Kidney (tissue), 14 donors: ENCODE data around the gene ADH6. TPM values are rescaled to one million over a fixed set of nuclear protein-coding genes. Genes with fewer than 3 reads are reported as not detected.
"Not testable (repeated sequence)": the region's sequence is repeated elsewhere in the genome, so short reads cannot be mapped to it uniquely, and the experiment has no call there.

Source experiments
- DNase-seq, 5 donors: peaks; one replicate each; pipeline ENCODE4 v3.0.0-alpha.2; 2013 to 2020
- FAIRE-seq: peaks from 2 replicates; lab custom pipeline; 2012; peaks lifted over from hg19 to GRCh38; lab: Jason Lieb, UNC
- H3K27ac ChIP-seq, 2 donors: one replicate each; pipeline ENCODE4 v1.7.0; 2013; ENCODE audit warnings: low read depth in 2 of 2, low read length in 2 of 2, inconsistent platforms in 1 of 2
- H3K27me3 ChIP-seq: one replicate; pipeline ENCODE4 v1.7.1; 2013; ENCODE audit warnings: low read length, inconsistent platforms; ENCODE audit not compliant: control insufficient read depth, insufficient read depth
- H3K36me3 ChIP-seq, 3 donors: one replicate each; pipeline versions ENCODE4 v1.7.0 to v1.7.1; 2013; ENCODE audit warnings: low read length in 3 of 3, control low read depth in 1 of 3, inconsistent platforms in 1 of 3; ENCODE audit not compliant: insufficient read depth in 3 of 3, control insufficient read depth in 2 of 3
- H3K4me1 ChIP-seq, 3 donors: one replicate each; pipeline versions ENCODE4 v1.7.0 to v1.7.1; 2013; ENCODE audit warnings: low read length in 3 of 3, inconsistent platforms in 1 of 3, low read depth in 1 of 3; ENCODE audit not compliant: control insufficient read depth in 2 of 3, insufficient read depth in 2 of 3
- H3K4me3 ChIP-seq, 3 donors: one replicate each; pipeline versions ENCODE4 v1.7.0 to v1.8.1; 2013; ENCODE audit warnings: low read length in 3 of 3, control low read depth in 1 of 3, inconsistent platforms in 1 of 3
- H3K9ac ChIP-seq, 3 donors: one replicate each; pipeline versions ENCODE4 v1.7.0 to v1.7.1; 2013; ENCODE audit warnings: low read length in 3 of 3, control low read depth in 1 of 3, inconsistent platforms in 1 of 3
- H3K9me3 ChIP-seq, 3 donors: one replicate each; pipeline versions ENCODE4 v1.7.0 to v1.7.1; 2013; ENCODE audit warnings: low read length in 3 of 3, control low read depth in 1 of 3, inconsistent platforms in 1 of 3; ENCODE audit not compliant: control insufficient read depth in 2 of 3, insufficient read depth in 1 of 3
- CTCF ChIP-seq: IDR thresholded peaks from 3 replicates; pipeline ENCODE4 v1.5.1; 2012; ENCODE audit warnings: mild to moderate bottlenecking, moderate library complexity, borderline replicate concordance; ENCODE audit not compliant: insufficient read depth; ENCODE audit errors: extremely low read depth
- intact Hi-C: fragments of 100-400 bp; cut with DNase I; formaldehyde crosslinking; loops from one replicate; pipeline ENCODE4 v1.11.1; 2022
- polyA plus RNA-seq: library from polyadenylated mRNA; stranded (reverse); fragments of 350-450 nt; fragmentation: Illumina TruSeq; extraction: RNeasy Lipid Tissue Mini Kit (QIAGEN cat#74804); gene quantifications from one replicate; pipeline ENCODE4 v1.2.3, GENCODE V29; 2014; ENCODE audit warnings: low read depth, low replicate concordance; ENCODE audit not compliant: insufficient read depth
- total RNA-seq: library from RNA; stranded (reverse); fragmentation: NEBNext Ultra II Directional; extraction: Animal tissue kit (Norgen Biotek cat#: 25700); gene quantifications from one replicate; pipeline ENCODE4 v1.2.1, GENCODE V29; 2021
- donor health status: control.
- donor health status: control.
- donor health status: control.
- donor health status: control.
- donor health status: control.
- donor health status: DM: yes; HTN: yes; CAD: no.
- donor health status: Normal renal cell carcinoma (clear cell type).

The ADH6 gene
- total and polyA plus RNA-seq, 2 donors from 2014 or later: 10.2 to 39.2 TPM

DNA sequence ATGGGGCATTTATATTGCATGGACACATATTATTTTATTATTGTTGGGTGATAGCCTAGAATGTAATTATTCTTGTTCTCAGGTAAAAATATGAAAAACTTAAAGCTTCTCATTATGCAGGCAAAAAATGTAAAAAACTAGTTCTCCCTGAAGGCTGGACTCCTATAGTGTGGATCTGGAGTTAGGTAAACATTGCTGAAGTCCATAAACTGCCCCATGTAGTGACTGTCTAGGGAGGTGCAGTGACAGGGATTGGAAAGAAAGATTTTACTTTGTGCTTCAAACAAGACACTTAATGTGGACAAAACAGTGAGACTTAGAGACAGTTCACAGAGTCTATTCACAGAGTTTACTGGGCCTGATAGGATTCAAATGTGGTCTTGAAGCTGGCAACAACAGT is 17.0 kb downstream of the ADH6 start:
- FAIRE-seq: no peak
- Histone ChIP-seq H3K4me3 (no peak overlapping the region), H3K4me1 (peaks cover 0 to 8% (median 6%) of the 10 kb centered on the region in 3 donors), H3K9me3 (peaks cover 0 to 2% (median 0%) of the 10 kb centered on the region in 3 donors), H3K36me3 (no peaks in the 10 kb centered on the region), H3K27me3 (no peaks in the 10 kb centered on the region), H3K9ac (no peak overlapping the region), H3K27ac (peak overlapping the region in 1 of 2 donors; percentile 38)
- no peak for DNase-seq
- TF ChIP-seq CTCF: no peak
- intact Hi-C loops: no loop called here

- Histone ChIP-seq H3K27me3 (no peaks in the 10 kb centered on the region), H3K9ac (no peak overlapping the region), H3K4me1 (peaks cover 0 to 8% (median 6%) of the 10 kb centered on the region in 3 donors), H3K9me3 (peaks cover 0 to 2% (median 0%) of the 10 kb centered on the region in 3 donors), H3K36me3 (no peaks in the 10 kb centered on the region), H3K27ac (no peak overlapping the region), H3K4me3 (no peak overlapping the region)
- FAIRE-seq (no peak), DNase-seq (peak in 1 of 5 donors; percentile 51)
- intact Hi-C loops: no loop called here
- TF ChIP-seq CTCF: no peak
These were observed 17.4 kb downstream of the ADH6 start for GRCh38 chr4:99201690-99202089.

GRCh38 chr4:99200138-99200537 is 18.9 kb downstream of the ADH6 start:
- H3K4me3 ChIP-seq: peak overlapping the region in 1 of 3 donors; percentile 3
- peaks cover 0 to 2% (median 0%) of the 10 kb centered on the region in 3 donors for H3K9me3 ChIP-seq
- peak in 1 of 5 donors; percentile 58 for DNase-seq
- intact Hi-C loops: no loop called here
- no peak overlapping the region for H3K9ac ChIP-seq
- no peaks in the 10 kb centered on the region for H3K36me3 ChIP-seq
- peak overlapping the region in 1 of 2 donors; percentile 8 for H3K27ac ChIP-seq
- FAIRE-seq: peak; percentile 78
- H3K4me1 ChIP-seq: peaks cover 0 to 8% (median 6%) of the 10 kb centered on the region in 3 donors
- TF ChIP-seq CTCF: no peak
- no peaks in the 10 kb centered on the region for H3K27me3 ChIP-seq

DNA sequence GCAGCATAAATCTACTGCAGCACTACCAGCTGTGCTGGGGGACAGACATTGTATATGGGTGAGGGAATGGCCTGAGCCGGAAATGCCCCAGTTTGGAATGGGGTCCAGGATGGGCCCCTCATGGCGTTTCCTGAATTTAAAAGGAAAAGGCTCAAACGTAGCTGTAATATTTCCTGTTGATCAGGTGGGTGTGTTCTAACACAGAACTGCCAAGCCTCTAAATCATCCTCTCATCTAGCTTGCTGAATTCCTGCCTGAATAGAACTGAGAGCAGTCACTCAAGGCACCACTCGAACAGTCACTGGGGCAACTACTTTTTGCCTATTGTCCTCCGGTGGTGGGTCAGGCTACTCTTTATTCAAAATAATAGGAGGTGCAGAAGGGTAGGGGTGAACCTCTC is 28.7 kb downstream of the ADH6 start:
- H3K36me3 ChIP-seq: no peaks in the 10 kb centered on the region
- intact Hi-C loops: no loop called here
- H3K9ac ChIP-seq: no peak overlapping the region
- FAIRE-seq (no peak), DNase-seq (no peak)
- no peak overlapping the region for H3K27ac ChIP-seq
- no peaks in the 10 kb centered on the region for H3K4me1 ChIP-seq
- no peak for TF ChIP-seq CTCF
- no peaks in the 10 kb centered on the region for H3K9me3 ChIP-seq
- H3K27me3 ChIP-seq: no peaks in the 10 kb centered on the region
- H3K4me3 ChIP-seq: no peak overlapping the region

DNA sequence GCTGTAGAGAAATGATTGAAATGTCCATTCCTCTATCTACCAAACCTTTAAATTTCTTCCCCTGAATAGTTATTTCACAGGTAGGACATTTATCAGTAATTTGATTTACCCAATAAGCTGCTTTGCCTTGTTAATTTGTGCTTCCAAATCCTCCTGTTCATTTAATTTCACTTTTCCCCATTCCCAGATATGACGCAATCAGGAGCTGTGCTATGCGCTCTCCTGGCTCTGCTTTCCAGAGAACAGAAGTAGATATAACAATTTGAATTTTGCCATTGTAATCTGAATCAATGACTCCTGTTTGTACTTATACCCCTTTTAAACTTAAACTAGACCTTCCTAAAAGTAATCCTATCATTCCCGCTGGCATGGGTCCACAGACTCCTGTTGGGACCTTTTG is 29.1 kb downstream of the ADH6 start:
- H3K27ac ChIP-seq, FAIRE-seq, H3K4me3 ChIP-seq: not testable (repeated sequence)

More for the DNA sequence above, 29.1 kb downstream of the ADH6 start:
- DNase-seq, H3K9ac ChIP-seq, H3K4me1 ChIP-seq, H3K27me3 ChIP-seq, intact Hi-C loops, H3K9me3 ChIP-seq, H3K36me3 ChIP-seq: not testable (repeated sequence)
